ENCODE measurements around the gene PEMT. TPM values are rescaled to one million over a fixed set of nuclear protein-coding genes. Genes with fewer than 3 reads are reported as not detected.

Gene PEMT
- total RNA-seq, 2 donors from 2014 or later: 15.7 to 22.1 TPM

DNA sequence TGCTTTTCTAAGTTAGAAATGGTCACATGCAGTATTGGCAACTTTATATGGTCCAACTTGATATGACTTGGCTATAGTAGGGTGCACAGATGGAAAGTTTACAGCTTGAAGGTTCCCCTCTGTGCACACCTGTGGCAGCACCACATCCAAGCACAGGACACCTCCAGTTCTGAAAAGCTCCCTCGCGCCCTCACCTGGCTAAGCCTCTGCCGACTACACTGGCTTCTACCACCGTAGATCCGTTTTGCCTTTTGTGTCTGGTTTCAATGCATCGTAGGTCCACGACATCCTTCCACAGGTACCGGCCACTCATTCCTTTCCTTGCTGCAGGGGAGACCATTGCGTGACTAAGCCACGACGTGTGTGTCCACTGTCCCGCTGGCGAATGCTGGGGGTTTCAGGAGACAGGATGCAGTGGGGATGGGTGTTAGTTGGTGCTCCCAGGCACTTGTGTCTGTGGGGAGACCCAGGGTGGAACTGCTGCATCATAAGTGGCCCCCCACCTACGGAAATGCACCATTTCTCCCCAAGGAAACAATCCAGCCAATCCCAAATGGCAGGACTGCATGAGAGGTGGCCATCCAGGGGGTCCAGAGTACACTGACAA lies 90.4 kb downstream of the PEMT start:
- TF ChIP-seq, protein P1, sequence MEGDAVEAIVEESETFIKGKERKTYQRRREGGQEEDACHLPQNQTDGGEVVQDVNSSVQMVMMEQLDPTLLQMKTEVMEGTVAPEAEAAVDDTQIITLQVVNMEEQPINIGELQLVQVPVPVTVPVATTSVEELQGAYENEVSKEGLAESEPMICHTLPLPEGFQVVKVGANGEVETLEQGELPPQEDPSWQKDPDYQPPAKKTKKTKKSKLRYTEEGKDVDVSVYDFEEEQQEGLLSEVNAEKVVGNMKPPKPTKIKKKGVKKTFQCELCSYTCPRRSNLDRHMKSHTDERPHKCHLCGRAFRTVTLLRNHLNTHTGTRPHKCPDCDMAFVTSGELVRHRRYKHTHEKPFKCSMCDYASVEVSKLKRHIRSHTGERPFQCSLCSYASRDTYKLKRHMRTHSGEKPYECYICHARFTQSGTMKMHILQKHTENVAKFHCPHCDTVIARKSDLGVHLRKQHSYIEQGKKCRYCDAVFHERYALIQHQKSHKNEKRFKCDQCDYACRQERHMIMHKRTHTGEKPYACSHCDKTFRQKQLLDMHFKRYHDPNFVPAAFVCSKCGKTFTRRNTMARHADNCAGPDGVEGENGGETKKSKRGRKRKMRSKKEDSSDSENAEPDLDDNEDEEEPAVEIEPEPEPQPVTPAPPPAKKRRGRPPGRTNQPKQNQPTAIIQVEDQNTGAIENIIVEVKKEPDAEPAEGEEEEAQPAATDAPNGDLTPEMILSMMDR (IDR thresholded peaks at IDR 0.05): no peak
- Histone ChIP-seq H3K36me3 (no peaks in the 10 kb centered on the region), H3K9me3 (no peaks in the 10 kb centered on the region), H3K4me1 (ENCODE audit: control insufficient read depth in 1 of 2, low read depth in 2 of 2) (peaks cover 3 to 7% of the 10 kb centered on the region in 2 donors), H3K27me3 (replicated peaks; ENCODE audit: insufficient read depth) (no peaks in the 10 kb centered on the region), H3K4me3 (no peak overlapping the region), H3K27ac (no peak overlapping the region)
- ATAC-seq (ENCODE audit: insufficient number of reproducible peaks, low FRiP score, low read depth): no peak
- DNase-seq (ENCODE audit: low spot score): no peak

DNA sequence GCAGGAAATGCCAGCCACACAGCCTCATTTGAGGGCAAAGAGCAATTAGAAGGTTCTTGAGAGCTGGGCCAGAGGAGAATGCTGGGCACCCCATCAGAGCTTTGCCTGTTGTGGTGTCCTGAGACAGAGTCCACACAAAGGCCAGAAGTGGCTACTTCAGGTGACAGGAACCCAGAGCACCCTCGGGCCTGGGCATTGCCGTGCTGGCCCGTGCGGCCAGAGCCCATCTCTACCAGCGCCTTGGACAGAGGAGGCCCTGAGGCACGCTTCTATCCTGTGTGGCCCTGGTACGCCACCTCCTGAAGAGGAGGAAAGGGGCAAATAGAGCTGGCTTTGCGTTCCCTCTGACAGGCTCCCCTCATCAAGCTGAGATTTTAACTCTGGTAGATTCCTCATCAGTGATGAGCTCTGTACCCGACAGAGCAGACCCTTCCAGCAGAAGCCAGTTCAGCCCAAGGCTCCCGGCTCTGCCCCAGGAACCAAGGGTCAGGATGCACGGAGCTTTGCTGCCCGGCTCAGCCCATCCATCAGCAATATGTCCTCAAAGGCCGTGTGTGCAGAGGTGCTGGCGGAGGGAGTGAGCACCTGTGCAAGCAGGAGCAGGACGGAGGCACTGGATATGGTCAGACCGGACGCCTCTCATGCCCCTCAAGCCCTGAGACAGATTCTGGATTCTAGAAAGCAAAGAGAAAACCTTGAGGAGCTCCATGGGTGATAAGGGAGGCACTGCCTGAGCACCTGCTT lies 91.9 kb downstream of the PEMT start:
- H3K27me3 ChIP-seq (replicated peaks; ENCODE audit: insufficient read depth): no peaks in the 10 kb centered on the region
- TF ChIP-seq, protein P1 (IDR thresholded peaks at IDR 0.05): no peak
- DNase-seq (ENCODE audit: low spot score): no peak
- no peaks in the 10 kb centered on the region for H3K36me3 ChIP-seq
- H3K4me1 ChIP-seq (ENCODE audit: control insufficient read depth in 1 of 2, low read depth in 2 of 2): peaks cover 8 to 22% of the 10 kb centered on the region in 2 donors
- H3K4me3 ChIP-seq: no peak overlapping the region
- no peak for ATAC-seq (ENCODE audit: insufficient number of reproducible peaks, low FRiP score, low read depth)
- no peak overlapping the region for H3K27ac ChIP-seq
- no peaks in the 10 kb centered on the region for H3K9me3 ChIP-seq

DNA sequence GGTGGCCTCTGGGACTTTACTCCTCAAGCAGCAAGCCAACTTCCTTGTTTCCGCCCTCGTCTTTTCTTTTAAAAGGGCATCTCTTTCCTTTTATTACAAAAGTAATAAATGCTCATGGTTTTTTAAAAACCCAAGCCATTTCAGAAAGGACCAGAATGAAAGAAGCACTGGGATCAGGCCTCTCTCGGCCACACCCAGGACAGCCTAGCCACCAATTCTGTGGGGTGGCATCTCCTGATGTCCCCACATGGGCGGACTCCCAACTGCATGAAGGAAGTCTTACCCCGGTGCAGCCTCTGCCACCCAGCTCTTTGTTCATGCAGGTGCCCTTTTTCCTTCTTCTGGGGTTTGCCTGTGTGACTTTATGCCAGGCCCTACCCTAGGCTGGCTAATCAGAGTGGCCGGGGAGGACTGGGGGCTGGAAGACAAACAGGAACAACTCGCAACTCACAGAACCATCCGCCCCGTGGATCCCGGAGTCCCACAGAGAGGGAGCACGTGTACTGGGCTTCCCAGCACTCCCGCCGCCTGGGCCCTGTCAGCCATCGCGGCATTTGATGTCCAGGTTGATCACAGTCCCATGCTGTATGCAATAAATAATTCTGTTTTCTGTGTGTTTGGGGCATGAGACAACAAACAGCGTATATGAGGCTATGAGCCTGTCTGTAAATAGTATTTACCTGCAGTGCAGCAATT lies 92.8 kb downstream of the PEMT start:
- H3K36me3 ChIP-seq: no peaks in the 10 kb centered on the region

DNA sequence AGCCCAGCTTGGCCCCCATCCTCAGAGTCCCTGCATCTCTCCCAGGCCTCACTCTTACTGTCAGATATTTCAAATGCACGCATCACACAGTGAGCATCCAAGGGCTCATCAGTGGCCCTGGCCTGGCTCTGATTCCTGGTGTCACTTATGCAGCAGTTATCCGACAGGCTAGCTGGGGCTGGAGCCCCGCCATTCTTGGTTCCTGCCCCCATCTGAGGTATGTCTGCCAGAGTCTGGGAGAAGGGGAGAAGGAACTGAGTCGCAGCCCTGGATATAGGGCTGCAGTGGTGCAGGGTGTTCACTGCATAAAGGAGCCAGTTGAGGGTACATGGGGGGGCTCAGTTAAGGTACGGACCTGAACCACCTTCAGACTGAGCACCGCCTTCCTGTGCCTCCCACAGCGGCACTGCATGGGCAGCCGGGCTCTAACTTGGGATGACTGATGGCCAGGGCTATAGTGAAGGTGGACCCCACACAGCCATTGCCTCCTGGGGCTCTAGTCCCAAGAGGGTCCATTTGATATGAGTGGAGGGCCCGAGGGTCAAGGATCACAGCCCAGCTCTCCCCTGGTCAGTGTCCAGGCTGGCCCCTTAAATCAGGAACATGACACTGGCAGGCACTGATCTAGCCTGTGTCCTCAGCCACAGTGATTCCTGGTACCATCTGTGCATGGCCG lies 93.5 kb downstream of the PEMT start:
- no peaks in the 10 kb centered on the region for H3K36me3 ChIP-seq
- no peak for ATAC-seq (ENCODE audit: insufficient number of reproducible peaks, low FRiP score, low read depth)
- no peaks in the 10 kb centered on the region for H3K9me3 ChIP-seq
- no peaks in the 10 kb centered on the region for H3K27me3 ChIP-seq (replicated peaks; ENCODE audit: insufficient read depth)
- peaks cover 8 to 24% of the 10 kb centered on the region in 2 donors for H3K4me1 ChIP-seq (ENCODE audit: control insufficient read depth in 1 of 2, low read depth in 2 of 2)
- no peak overlapping the region for H3K27ac ChIP-seq
- TF ChIP-seq, protein P1 (IDR thresholded peaks at IDR 0.05): no peak
- H3K4me3 ChIP-seq: no peak overlapping the region
- DNase-seq (ENCODE audit: low spot score): no peak

More for the DNA sequence above, 92.8 kb downstream of the PEMT start:
- no peaks in the 10 kb centered on the region for H3K9me3 ChIP-seq
- H3K27ac ChIP-seq: no peak overlapping the region
- no peak overlapping the region for H3K4me3 ChIP-seq
- ATAC-seq (ENCODE audit: insufficient number of reproducible peaks, low FRiP score, low read depth) (no peak), DNase-seq (ENCODE audit: low spot score) (no peak)
- peaks cover 8 to 24% of the 10 kb centered on the region in 2 donors for H3K4me1 ChIP-seq (ENCODE audit: control insufficient read depth in 1 of 2, low read depth in 2 of 2)
- TF ChIP-seq, protein P1 (IDR thresholded peaks at IDR 0.05): no peak
- no peaks in the 10 kb centered on the region for H3K27me3 ChIP-seq (replicated peaks; ENCODE audit: insufficient read depth)
